Stimulated activated CD8-positive, alpha-beta memory T cell treated with anti-CD3 and anti-CD28 coated beads, Interleukin-2, amount 100 ng/mL, for 1 hour (primary cell): ENCODE results near the gene GFOD1.
"Not testable (repeated sequence)": the region's sequence is repeated elsewhere in the genome, so short reads cannot be mapped to it uniquely, and the experiment has no call there.

Experiments used
- DNase-seq, 2 donors: peaks; one replicate each; pipeline ENCODE4 v3.0.0-alpha.2; 2020; ENCODE audit warnings: low read depth in 2 of 2

Gene GFOD1

DNA sequence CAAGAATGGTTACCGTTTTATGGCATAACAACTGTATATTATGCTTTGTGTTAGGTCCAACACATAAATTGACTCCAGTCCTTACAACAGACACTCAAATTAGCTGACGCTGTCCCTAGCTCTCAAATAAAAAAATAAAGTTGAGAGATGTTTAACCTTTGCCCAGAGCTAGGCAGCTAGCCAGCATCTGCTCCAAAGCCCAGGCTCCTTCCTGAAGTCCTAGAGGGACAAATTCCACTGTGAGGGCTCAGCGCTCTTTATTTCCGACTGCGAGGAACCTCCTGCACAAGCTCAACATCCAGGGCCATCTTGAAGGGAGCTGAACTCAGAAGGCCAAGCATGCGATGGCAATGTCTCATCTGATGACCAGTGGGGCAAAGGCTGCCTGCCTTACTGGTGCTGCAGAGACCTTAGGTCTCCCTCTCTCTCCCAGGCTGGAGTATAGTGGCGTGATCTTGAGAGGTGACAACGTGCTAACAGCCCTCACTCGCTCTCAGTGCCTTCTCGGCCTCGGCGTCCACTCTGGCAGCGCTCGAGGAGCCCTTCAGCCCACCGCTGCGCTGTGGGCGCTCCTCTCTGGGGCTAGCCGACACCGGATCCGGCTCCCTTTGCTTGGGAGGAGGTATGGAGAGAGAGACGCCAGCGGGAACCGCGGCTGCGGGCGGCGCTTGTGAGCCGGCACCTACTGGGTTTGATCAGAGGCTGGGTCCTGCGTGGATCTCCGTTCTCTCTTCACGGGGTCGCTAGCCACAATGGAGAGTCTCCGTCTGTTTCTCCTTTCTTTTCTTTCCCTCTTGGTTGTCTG is 24.7 kb upstream of the GFOD1 start:
- no peak for DNase-seq

DNA sequence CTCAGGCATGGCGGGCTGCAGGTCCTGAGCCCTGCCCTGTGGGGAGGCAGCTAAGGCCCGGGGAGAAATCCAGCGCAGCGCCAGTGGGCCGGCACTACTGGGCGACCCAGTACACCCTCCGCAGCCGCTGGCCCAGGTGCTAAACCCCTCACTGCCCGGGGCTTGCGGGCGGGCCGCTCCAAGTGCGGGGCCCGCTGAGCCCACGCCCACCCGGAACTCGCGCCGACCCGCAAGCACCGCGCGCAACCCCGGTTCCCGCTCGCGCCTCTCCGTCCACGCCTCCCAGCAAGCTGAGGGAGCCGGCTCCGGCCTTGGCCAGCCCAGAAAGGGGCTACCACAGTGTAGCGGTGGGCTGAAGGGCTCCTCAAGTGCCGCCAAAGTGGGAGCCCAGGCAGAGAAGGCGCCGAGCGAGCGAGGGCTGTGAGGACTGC is 23.8 kb upstream of the GFOD1 start:
- DNase-seq: not testable (repeated sequence)

DNA sequence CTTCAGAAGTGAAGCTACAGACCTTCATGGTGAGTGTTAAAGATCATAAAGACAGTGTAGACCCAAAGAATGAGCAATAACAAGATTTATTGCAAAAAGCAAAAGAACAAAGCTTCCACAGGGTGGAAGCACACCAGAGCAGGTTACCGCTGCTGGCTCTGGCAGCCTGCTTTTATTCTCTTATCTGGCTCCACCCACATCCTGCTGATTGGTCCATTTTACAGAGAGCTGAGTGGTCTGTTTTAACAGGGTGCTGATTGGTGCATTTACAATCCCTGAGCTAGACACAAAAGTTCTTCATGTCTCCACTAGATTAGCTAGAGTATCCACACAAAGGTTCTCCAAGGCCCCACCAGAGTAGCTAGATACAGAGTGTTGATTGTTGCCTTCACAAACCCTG is 23.0 kb upstream of the GFOD1 start:
- not testable (repeated sequence) for DNase-seq

DNA sequence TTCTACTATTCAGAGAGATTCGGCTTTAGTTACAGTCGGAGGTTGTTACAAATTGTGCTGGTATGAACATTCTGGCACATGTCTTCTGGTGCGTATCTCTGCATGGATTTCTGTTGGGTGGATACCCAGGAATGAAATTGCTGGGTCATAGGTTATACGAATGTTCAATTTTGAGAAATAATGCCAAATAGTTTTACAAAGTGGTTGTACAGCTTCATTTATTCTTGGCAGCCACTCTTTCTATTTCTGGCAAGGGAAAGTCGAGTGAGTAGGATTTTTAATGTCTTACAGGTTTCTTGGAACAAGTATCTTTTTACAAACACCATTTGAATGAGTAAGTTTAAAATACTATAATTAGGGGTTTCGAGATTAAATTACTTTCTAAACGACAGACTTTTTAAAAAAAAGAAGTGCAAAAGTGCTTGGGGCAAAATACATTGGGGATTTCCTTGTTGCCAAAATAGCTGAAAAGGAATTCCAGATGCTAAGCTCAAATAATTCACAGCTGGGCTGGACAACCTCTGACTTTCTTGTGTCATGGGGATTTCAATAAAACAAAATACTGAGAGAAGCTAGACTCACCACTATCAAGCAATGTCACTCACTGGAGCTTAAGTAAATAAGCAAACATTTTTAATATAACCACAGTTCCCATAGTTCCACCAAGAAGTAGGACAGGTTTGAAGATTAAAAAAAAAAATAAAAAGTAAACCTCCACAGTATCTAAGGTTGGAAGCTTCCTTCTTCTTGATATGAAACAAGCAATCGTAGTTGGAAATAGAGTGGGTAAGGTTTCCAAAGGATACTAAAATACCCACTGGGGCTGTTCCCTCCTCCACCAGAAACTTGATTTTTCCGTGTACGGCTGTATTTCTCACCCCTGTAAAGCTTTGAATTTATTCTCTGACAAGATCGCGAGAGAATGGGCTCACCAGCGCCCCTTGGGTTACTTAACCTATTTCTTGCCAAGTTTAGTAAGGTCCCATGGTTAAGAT is 21.6 kb upstream of the GFOD1 start:
- DNase-seq: no peak

DNA sequence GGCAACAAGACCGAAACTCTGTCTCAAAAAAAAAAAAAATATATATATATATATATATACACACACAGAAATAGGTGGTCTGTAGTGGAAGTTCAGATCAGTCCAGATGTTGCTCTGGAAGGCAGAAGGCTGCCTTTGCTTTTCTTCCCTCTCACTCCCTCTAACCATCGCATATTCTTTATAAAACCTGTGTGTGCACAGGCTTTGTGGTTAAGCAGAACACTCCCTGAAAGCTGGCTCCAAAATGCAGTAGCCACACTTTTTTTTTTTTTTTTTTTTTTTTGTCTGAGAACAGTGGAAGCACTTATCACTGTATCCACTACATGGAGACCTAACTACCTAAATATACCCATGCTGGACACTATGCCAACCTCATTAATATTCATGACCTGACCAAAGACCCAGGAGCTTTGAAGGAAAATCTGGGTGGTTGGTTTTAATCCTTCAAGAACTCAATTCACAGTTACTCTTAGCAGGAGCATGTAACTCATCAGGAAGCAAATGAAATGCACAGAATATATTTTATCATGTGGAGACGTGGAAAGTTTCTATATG is 20.0 kb upstream of the GFOD1 start:
- DNase-seq: no peak

DNA sequence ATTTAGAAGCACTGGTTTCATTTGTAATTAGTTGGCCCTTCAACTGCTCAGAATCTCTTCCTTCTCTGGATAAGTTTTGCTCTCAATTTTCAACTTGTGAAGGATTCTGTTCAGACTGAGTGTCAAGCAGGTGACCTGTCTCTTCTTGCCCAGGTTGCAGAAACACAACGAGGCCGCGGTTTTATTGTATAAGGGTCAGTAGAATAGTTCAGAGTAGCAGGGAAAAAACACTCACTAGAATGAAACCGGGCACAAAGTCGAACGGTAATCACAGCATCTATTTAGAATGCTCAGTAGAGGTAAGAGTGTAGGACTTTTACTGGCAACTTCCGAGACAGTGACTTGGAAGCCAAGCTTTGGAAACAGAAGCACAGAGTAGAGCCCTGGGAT is 17.9 kb upstream of the GFOD1 start:
- DNase-seq: no peak

DNA sequence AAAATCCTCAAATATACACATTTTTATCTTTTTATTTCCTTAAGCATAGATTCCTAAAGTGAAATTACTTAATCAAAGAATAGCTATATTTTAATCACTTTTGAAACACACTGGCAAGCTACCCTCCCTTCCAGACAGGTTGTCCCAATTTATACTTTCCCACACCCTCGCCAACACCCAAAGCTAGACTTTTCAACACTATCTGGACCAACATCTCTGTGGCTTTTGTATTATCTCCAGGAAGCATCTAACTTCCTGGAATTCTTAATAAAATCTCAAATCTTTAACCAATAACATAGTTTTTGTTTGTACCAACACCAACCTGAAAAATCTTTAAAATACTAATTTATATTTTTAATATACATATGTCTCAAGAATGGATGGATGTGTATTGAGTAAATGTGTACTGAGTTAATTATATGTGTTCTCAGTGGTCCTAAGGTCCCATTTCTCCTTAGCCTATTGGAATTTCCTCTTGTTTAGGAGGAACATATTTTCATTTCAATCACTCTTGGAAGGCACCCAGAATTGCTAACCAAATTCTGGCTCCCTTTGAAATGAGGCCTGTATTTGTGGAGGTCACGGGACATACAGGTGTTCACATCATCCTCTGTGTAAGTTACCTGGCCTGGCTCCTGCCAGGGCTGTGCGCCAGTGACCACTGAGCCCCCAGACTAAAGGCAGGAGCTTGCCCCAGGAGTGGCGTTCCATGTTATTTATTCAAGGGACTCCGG is 17.4 kb upstream of the GFOD1 start:
- DNase-seq: no peak

DNA sequence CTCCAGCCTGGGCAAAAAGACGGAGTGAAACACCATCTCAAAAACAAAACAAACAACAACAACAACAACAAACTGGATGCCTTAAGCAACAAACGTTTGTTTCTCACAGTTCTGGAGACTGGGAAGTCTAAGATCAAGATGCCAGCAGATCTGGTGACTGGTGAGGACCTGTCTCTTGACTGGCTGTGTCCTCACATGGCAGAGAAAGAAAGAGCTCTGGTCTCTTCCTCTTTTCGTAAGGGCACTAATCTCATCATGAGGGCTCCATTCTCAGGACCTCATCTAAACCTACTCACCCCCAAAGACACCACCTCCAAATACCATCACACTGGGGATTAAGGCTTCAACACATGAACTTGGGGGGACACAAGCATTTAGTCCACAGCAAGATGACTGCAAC is 13.5 kb upstream of the GFOD1 start:
- no peak for DNase-seq

DNA sequence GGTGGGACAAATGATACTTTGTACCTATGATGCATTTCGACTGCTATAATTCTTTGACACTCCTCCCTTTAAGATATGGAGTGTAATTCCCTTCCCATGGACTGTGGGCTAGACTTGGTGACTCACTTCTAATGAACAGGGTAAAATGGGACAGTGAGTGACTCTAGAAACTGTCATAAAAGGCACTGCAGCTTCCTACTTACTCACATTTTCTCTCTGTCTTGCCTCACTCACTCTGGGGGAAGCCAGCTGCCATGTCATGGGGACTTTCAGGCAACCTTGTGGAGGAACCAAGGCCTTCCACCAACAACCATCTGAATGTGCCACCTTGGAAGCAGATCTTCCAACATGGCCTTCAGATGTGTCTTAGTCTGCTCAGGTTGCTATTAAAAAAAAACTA is 12.9 kb upstream of the GFOD1 start:
- DNase-seq: no peak

DNA sequence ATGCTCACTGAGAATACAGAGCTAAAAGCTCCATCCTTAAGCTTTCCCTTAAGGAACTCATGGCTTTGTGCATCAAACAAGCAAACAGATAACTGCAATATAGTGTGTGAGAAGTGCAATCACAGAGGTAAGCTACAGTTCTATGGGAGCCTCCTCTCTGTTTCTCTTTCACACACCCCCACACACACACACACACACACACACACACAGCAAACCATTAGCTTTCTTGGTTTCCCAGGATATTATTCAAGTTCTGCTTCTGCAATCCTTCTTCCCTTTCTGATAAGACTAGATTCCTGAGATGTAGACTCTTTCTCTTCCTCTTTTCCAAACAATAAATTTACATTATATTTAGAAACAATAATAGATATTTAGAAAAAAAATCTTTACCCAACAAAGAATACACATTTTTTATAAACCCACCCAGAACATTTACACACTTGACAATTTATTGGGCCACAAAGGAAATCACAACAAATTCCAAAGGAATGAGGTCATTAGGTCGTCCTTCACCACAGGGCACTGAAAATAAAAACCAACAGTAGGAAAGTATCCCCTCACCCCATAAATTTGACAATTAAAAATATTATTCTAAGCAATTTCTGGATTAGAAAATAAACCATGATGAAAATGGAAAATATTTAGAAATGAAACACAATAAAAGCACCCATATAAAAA is 9.3 kb upstream of the GFOD1 start:
- no peak for DNase-seq

DNA sequence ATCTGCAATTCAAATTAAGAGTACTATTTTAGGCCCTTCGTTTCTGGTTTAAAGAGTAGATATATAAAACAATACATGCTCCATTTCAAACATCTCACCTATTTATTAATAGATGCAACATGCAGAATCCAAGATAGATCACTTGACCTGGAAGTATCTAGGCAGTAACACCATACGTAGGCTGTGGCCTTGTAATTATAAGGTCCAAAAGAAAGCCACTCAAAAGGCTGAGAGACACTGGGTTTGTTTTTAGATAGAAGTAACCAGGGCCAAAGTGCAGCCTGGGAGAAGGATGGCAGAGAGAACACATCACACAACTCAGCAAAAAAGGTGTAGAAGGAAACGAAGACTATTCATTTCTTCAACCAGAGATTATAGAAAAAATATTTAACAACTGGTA is 8.4 kb upstream of the GFOD1 start:
- no peak for DNase-seq

DNA sequence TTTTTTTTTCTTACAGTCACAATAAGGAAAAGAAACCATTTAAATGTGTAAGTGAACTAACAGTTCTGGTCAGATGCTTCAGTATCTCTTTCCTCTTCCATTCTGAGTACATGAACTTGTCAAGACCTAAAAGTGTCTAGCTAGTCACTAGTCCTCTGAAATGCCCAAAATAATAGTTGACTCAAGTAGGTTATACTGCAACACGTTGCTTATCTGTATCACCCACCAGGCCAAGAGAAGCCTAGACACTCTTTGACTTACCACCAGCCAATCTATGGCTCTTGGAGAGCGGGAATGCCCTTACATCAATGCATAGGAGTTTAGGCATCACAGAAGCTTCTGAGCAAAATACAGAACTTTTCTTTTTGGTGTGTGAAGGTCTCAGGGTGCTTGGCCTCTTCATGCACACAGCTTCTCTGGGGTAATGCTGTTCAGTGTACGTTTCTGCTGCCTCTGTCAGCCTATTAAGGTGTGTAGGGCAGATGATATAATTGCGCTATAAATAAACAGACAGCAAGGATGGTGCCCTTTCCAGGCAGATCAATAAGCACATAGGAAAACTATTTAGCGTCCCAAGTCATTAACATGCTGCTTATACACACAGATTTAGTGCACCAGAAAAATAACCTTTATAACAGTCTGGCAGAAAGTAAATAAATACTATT is 7.8 kb upstream of the GFOD1 start:
- DNase-seq: no peak

DNA sequence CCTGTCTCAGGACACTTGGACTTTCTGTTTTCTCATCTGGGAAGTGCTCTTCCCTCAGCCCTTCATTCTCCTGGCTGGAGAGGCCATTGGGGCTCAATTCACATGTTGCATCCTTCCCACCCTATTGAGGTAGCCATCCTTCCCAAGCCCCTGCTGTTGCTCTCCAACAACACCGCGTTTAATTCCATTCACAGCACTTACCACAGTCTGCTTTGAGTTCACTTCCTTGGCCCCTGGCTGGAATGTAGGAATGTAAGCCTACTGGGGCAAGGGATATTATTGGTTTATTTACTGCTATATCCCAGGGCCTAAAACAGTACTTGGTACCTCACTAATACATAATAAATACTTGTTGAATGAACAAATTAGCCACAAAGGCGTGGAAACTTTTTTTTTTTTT is 6.7 kb upstream of the GFOD1 start:
- DNase-seq: no peak

DNA sequence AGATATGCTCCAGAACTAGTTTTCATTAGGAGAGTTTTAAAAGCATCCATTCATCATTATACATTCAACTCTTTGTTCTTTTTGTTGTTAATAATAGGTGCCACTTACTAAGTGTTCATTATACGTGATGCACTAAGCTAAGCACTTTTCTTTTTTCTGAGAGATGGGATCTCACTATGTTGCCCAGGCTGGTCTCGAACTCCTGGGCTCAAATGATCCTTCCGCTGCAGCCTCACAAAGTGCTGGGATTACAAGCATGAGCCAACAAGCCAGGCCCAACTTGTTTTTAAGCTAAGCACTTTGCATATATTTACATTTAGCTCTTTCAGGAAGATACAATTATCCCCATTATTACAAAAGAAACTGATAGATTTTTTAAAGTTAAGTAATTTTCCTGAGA is 5.7 kb upstream of the GFOD1 start:
- DNase-seq: no peak

DNA sequence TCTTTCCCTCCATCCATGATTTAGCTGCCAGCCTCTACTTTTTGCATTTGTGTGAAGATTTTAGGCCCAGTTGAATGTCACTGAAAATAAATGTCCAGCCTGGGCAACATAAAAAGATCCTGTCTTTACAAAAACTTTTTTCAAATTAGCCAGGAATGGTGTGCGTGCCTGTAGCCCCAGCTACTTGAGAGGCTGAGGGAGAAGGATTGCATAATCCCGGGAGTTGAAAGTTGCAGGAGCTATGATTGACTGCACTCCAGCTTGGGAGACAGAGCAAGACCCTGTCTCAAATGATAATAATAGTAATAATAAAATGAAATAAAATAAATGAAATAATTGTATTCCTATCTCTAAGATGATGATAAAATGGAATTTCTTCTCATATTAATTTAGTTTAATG is 5.0 kb upstream of the GFOD1 start:
- DNase-seq: no peak

DNA sequence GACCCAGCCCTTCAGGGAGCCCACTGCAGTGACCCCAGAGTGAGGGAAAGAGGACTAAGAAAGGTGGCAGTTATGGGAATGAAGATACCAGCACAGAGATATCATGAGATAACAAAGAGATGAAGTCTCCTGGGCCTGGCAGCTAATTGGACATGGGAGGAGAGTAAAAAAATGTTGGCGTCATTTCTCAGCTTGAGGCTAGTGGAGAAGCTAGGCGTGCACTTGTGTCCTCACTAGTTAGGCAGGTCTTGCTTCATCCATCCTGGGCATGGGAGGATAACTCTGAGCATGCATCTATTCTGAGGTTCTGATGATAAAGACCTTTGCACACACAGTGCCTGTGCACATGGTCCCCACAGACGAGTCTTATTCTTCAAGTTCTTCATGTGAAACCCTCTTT is 4.1 kb upstream of the GFOD1 start:
- no peak for DNase-seq

DNA sequence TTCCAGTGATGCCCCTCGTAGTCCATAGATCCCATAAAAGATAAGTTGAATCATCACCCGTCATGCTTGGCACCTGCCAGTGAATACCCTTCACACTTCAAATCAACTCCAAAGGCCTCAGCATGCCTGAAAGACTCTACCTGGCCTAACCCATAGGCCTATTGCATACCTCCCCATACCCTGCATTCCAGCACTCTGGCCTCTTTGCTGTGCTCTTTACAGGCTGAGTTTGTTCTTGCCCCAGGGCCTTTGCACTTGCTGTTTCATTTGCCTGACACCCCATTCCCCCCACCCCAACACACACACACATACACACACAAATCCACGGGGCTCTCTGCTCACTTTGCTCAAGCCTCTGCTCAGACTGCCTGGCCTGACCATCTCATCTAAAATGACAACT is 3.0 kb upstream of the GFOD1 start:
- DNase-seq: no peak

DNA sequence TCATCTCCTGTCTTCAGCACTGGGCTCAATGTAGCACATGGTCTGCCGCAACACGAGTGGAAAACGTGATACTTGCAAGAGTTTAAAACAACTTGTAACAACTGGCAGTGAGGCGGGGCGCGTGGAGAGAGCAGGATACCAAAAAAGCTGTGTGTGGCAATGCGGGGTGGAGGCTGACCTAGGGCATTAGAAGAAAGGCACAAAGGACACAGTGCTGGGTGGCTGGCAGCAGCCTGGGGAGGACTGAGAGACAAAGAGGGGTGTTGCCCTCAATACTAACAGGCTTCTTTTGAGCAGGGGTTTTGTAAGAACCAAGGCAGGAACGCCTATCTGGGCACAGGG is 1.5 kb upstream of the GFOD1 start:
- no peak for DNase-seq

DNA sequence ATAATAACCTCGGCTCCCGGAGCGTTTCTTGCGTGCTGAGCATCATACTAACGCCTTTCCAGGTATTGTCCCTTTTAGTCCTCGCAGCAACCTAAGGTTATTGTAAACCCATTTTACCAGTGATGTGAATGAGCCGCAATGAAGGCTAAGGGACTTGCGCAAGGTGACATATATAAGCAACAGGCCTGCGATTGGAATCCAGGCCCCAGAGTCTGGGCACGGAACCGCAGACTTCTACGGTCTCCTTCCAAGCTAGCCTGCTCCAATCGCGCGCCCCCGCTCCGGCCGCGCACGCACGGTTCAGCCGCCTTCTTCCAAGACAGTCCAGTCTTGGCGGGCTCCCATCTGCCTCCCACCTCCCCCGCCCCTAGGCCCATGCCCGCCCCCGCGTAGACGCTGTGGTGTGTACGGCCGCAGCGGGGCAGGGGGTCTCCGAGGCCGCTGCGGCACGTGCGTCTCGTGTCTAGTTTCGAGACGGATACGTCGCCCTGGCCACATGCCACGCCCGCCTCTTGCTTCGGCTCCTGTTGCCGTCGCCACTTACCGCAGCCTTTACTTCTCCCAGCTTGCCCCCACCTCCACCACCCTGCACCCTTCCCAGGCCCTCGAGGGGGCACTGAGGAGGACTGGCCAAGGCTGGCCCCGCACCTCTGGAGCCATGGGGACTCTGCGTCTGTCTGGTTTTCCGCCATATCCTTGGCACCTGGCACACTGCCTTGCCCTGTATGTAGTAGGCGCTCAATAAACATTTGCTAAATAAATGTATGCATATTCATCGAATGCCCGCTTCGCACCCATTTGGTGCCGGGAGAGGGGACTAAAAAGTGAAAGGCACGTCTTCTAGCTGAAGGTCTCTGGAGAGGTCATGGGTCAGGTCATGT is 855 bp upstream of the GFOD1 start:
- DNase-seq: no peak

DNA sequence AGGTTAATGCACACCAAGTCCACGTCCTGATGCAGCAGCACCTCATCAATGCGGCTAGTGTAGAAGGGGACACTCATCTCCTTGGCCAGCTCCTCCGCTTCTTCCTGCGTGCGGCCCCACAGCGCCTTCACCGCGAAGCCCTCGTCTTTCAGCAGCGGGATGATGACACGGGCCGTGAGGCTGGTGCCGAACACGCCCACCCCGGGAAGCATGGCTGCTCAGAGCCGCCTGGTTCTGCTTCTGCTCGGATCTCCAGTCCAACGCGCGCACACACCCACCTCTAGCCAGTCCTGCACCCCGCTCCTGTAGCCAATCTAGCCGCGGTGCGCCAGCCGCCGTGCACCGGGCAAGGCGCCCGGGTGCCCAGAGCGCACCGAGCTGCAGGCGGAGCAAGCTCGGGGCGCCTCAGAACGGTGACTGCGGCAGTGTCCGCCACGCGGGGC is 700 bp downstream of the GFOD1 start:
- no peak for DNase-seq
